Lung (tissue), 12 donors: ENCODE measurements around the gene PIEZO1. TPM values are rescaled to one million over a fixed set of nuclear protein-coding genes. Genes with fewer than 3 reads are reported as not detected.
A peak's percentile ranks its signal among the peaks of the same experiment; 100 is the strongest.

ENCODE experiments used
- ATAC-seq: fragments of 200-7000 bp; cut with Tn5 transposase; one replicate; pipeline ENCODE4 v1.9.1; 2020; ENCODE audit warnings: moderate number of reproducible peaks; ENCODE audit not compliant: insufficient read depth, low FRiP score
- DNase-seq, 3 donors: peaks; one replicate each; pipeline ENCODE4 v3.0.0-alpha.2; 2013 to 2017
- H3K27ac ChIP-seq, 2 donors: one replicate each; pipeline ENCODE4 v1.5.1; 2013; ENCODE audit warnings: mild to moderate bottlenecking in 2 of 2, moderate library complexity in 2 of 2, control low read depth in 1 of 2, inconsistent platforms in 1 of 2, low read depth in 1 of 2, low read length in 1 of 2
- H3K27me3 ChIP-seq, 3 donors: one replicate each; pipeline ENCODE4 v1.5.1; 2013; ENCODE audit warnings: low read length in 2 of 3; ENCODE audit not compliant: control insufficient read depth in 3 of 3, insufficient read depth in 3 of 3
- H3K36me3 ChIP-seq, 4 donors: one replicate each; pipeline ENCODE4 v1.5.1; 2013; ENCODE audit warnings: low read length in 4 of 4, mild to moderate bottlenecking in 1 of 4, moderate library complexity in 1 of 4; ENCODE audit not compliant: control insufficient read depth in 4 of 4, insufficient read depth in 4 of 4
- H3K4me1 ChIP-seq, 5 donors: one replicate each; pipeline ENCODE4 v1.5.1; 2013; ENCODE audit warnings: low read length in 5 of 5, mild to moderate bottlenecking in 2 of 5, moderate library complexity in 1 of 5; ENCODE audit not compliant: control insufficient read depth in 5 of 5, insufficient read depth in 5 of 5
- H3K4me3 ChIP-seq: one replicate; pipeline ENCODE4 v1.5.1; 2013; ENCODE audit warnings: mild to moderate bottlenecking, control low read depth, moderate library complexity
- H3K9ac ChIP-seq, 2 donors: one replicate each; pipeline ENCODE4 v1.5.1; 2013; ENCODE audit warnings: low read length in 2 of 2, control low read depth in 1 of 2; ENCODE audit not compliant: insufficient read depth in 1 of 2
- H3K9me3 ChIP-seq, 4 donors: one replicate each; pipeline ENCODE4 v1.5.1; 2013; ENCODE audit warnings: low read length in 3 of 4, mild to moderate bottlenecking in 1 of 4, moderate library complexity in 1 of 4; ENCODE audit not compliant: control insufficient read depth in 4 of 4, insufficient read depth in 3 of 4
- WGBS, 2 donors: extraction: QIAGEN DNeasy Blood & Tissue Kit; methylation state at CpG; one replicate each; pipeline ENCODE4 v1.1.7; 2013; 5-methylcytosine and 5-hydroxymethylcytosine counted together
- polyA plus RNA-seq, 2 donors: library from polyadenylated mRNA; stranded (reverse); fragments of 200-250 nt; gene quantifications; one replicate each; pipeline ENCODE4 v1.2.1, GENCODE V29; 2013
- total RNA-seq, 2 donors: library from RNA; depleted of rRNA in 1 of 2; stranded (reverse); fragments of >200 nt in 1 of 2; gene quantifications; one replicate each; pipeline ENCODE4 v1.2.1, GENCODE V29; 2014 to 2021
- TF ChIP-seq, protein P1 (sequence below): IDR thresholded peaks from 2 replicates; pipeline ENCODE4 v1.5.1; 2012; ENCODE audit warnings: mild to moderate bottlenecking; ENCODE audit errors: control extremely low read depth, extremely low read depth
- donor health status: control.
- donor health status: control.
- donor health status: Bipolar disorder and iron deficiency.
- donor health status: healthy.
- donor health status: DM: yes; HTN: yes; CAD: no.

PIEZO1 gene
- total and polyA plus RNA-seq, 4 donors = 113 to 207 (median 190) TPM

DNA sequence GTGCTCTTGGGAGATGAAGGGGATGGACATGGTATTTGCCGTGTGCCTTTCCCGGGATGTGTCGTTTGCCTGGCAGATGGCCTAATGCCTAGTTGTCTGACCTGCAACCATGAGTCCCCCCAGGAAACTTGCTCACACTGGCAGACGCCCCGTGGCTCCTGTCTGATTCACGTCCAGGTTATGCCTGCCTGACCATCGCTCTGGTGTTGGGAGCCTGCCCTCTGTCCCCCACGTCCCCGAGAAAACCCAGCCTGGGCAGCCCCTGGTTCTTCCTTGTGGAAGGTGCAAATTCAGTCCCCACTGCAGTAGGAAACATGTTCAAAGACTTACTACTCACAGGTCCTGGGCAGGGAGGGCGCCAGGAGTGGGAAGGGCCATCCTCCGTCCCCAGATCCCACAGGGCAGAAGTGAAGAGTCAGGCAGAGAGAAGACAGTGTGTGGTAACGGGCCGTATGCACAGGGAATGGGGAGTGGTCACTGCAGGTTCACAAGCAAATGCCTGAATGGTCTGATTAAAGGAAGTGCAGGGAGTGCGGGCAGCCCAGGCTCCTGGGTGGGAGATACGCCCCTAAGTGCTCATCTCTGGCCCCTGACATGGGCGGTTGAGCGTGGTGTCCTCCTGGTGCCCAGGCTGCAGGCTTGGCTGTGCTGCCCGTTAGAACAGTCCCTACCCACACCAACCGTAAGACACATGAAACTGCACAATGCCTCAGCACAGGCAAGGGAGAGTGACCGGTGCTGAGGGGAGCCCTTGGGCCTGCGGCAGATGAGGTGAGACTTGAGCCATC lies 94.5 kb downstream of the PIEZO1 start:
- Histone ChIP-seq H3K27ac (no peak overlapping the region), H3K9me3 (no peaks in the 10 kb centered on the region), H3K27me3 (peaks cover 0 to 28% (median 24%) of the 10 kb centered on the region in 3 donors), H3K9ac (no peak overlapping the region), H3K4me3 (no peak overlapping the region), H3K4me1 (peaks cover 0 to 10% (median 0%) of the 10 kb centered on the region in 5 donors), H3K36me3 (no peaks in the 10 kb centered on the region)
- ATAC-seq (no peak), DNase-seq (no peak)
- WGBS, 2 donors = 77 to 81% methylated on average over 21 of the region's 21 CpGs
- TF ChIP-seq, protein P1, sequence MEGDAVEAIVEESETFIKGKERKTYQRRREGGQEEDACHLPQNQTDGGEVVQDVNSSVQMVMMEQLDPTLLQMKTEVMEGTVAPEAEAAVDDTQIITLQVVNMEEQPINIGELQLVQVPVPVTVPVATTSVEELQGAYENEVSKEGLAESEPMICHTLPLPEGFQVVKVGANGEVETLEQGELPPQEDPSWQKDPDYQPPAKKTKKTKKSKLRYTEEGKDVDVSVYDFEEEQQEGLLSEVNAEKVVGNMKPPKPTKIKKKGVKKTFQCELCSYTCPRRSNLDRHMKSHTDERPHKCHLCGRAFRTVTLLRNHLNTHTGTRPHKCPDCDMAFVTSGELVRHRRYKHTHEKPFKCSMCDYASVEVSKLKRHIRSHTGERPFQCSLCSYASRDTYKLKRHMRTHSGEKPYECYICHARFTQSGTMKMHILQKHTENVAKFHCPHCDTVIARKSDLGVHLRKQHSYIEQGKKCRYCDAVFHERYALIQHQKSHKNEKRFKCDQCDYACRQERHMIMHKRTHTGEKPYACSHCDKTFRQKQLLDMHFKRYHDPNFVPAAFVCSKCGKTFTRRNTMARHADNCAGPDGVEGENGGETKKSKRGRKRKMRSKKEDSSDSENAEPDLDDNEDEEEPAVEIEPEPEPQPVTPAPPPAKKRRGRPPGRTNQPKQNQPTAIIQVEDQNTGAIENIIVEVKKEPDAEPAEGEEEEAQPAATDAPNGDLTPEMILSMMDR = no peak

DNA sequence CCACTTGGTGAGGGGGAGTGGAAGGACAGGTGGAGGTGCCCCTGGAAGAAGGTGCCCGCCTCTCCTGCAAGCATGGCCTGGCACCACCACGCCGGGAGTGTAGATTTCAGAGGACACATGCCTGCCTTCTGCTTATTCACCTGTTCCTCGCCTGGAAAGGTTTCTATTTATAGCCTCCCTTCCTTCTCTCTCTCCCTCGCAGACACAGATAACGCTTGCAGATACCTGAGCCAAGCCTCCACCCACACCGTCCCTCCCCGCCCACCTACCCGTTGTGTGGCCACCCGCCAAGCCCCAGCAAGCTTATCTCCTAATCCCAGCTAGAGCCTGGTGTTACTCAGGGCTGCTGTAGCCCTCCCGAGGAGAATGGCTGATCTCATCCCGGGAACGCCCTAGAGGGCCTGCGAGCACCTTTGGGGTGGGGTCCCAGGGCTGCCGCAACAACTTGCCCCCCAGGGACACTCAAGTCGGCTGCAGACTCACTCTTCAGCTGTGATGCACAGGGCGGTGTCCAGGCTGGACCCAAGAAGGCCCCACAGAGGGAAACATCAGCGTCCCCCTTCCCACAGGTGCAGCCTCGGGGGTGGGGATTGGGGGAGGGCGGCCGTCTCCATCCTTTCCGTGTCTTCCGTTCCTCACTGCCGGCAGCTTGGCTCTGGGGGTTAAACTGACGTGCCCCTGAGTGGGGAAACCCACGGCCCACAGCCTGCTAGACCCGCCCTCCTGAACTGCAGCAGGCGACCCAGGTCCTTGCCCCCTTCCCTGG lies 96.8 kb downstream of the PIEZO1 start:
- H3K4me1 ChIP-seq = peaks cover 0 to 10% (median 0%) of the 10 kb centered on the region in 5 donors
- no peaks in the 10 kb centered on the region for H3K9me3 ChIP-seq
- peak in 1 of 3 donors; percentile 55 for DNase-seq
- H3K4me3 ChIP-seq = no peak overlapping the region
- no peaks in the 10 kb centered on the region for H3K36me3 ChIP-seq
- peaks cover 0 to 46% (median 37%) of the 10 kb centered on the region in 3 donors for H3K27me3 ChIP-seq
- H3K9ac ChIP-seq = no peak overlapping the region
- H3K27ac ChIP-seq = no peak overlapping the region
- ATAC-seq = no peak
- TF ChIP-seq, protein P1 = no peak
- 43 to 49% methylated on average over 24 to 28 of the region's 28 CpGs for whole genome bisulfite sequencing, 2 donors

DNA sequence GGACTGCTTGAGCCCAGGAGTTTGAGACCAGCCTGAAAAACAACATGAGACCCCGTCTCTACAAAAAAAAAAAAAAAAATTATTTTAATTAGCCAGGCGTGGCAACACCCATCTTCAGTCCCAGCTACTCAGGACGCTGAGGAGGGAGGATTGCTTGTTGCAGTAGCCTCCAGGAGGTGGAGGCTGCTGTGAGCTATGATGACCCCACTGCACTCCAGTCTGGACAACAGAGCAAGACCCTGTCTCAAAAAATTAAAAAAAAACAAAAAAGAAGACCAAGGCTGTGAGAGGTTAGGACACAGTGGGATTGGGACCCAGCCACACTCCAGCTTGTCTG lies 97.4 kb downstream of the PIEZO1 start:
- H3K36me3 ChIP-seq = no peaks in the 10 kb centered on the region
- no peak for ATAC-seq
- no peak overlapping the region for H3K27ac ChIP-seq
- 65 to 78% methylated on average over 3 of the region's 3 CpGs for WGBS, 2 donors
- no peak overlapping the region for H3K4me3 ChIP-seq
- H3K9ac ChIP-seq = no peak overlapping the region
- TF ChIP-seq, protein P1 = no peak
- peaks cover 0 to 46% (median 37%) of the 10 kb centered on the region in 3 donors for H3K27me3 ChIP-seq
- no peak for DNase-seq
- H3K9me3 ChIP-seq = no peaks in the 10 kb centered on the region
- peaks cover 0 to 10% (median 0%) of the 10 kb centered on the region in 5 donors for H3K4me1 ChIP-seq
